Measurements from ENCODE around the gene WNT10A.
A peak's percentile ranks its signal among the peaks of the same experiment; 100 is the strongest.
"Not testable (repeated sequence)": the region's sequence is repeated elsewhere in the genome, so short reads cannot be mapped to it uniquely, and the experiment has no call there.

Gene WNT10A

DNA sequence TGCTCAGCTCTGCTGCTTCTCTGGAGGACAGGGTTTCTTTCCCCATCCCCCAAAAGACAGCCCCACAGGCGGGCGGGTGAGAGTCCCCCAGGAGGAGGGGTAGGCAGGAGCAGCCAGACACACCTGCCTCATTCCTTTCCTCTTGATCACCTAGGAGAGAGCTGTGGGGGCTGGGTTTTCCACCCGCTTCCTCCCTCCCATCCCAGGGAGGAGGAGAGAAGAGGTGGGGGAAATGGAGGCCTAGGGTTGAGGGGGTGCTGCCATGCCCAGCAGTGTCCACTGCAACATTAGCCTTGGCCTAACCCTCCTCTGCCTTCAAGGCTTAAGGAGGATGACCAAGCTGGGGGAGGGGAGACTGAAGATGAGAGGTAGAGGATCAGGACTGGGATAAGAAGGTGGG is 14.7 kb downstream of the WNT10A start:
- DNase-seq, result no peak

DNA sequence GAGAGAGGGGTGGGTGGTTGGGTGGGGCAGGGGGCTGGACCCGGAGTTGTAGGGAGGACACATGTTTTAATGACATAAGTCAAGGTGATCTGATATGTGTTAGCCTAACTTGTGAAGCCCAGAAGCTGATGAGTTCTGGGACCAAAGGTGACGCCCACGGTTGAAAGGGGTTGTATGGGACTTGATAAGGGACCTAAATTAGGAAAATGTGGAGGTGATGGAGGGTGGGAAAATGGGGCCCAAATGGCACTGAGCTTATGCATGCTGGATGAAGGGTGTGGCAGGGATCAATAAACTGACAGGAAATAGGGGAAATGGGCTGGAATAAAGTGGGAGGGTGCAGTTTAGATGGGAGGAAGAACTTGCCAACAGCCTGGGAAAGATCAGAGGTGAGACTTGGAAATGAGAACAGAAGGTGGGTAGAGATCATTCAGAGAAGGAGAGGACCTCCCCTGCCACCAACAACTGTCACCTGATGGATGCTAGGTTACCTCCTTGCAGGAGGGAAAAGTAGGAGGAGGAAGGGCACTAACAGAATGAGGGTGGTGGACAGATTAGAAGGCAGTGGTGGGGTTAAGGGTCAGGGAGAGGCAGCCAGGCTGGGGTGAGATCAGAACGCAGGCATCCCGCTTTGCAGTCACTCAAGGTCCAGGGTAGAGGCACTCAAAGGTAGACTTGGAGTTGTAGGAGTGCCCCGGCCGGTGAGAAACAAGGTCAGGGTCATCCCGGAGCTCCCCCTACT is 15.3 kb downstream of the WNT10A start:
- DNase-seq, result no peak

DNA sequence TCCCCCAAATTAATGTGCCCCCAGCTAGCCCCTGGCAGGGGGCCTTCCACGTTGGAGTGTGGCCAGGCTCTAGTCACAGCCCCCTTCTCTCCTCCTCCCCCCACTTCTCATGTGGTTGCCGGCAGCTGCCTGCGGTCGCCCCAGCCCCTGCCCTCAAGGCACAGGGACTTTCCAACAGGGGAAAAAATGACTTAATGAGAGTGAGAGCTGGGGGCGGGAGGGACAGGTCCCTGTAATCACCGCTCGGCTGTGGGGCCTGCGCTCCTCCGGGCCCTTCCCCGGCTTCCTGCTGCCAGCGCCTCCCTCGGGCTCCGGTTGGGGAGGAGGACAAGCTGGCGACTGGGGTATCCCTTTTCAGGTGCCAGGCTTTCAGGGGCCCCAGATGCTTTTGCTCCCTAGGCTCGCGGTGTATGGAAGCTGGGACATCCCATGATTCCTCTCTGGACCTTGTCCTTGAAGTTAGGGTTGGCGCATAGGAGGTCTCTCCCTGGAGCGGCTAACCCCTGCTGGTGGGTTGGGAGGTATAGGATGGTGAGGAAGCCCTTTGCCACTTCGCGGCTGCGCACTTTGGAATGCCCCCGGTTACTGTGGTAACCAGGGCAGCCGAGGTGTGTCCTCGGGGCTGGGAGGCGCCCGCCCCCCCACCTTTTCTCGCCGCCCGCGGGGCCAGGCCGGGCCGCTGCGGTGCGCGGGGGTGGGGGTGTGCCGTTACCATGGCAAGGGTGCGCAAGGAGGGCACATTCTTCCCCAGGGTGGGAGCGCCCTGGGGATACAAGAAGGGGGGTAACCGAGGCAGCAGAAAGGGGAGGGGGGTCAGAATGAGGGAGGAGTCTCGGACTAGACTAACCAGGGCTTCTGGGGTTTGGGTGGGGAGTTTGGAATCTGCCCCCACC is 16.1 kb downstream of the WNT10A start:
- no peak for DNase-seq

DNA sequence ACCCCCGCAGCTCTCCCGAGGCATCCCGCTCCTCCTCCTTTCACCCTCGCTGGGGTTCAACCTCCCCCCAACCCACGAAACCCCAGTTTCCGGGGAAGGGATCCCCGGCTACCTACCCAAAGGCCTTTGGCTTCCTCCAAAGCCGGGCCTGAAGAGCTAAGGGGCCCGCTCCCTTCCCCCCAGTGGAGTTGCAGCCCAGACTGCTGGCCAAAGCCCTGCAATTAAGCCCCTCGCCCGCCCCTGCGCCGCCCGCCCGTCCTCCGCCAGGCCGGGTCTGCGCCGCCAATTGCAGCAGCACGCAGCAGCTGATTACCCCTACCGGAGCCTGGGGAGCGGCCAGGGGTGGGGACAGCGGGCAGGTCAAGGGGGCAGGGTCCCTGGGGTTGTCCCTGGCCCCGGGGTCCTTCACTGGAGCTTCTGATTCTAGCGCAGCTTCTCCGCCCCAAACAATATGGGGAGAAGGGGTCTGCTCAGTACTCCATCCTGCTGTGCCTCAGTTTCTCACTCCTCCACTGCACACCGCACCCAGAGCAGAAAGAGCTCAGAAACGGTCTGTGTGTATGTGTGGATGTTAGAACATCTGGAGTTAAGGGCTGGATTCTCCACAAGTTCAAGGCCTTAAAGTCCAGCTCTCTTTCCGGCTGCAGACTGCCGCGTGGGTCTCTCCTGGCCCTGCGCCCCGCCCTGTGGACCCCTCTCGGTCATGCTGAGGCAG is 16.9 kb downstream of the WNT10A start:
- DNase-seq, result no peak

DNA sequence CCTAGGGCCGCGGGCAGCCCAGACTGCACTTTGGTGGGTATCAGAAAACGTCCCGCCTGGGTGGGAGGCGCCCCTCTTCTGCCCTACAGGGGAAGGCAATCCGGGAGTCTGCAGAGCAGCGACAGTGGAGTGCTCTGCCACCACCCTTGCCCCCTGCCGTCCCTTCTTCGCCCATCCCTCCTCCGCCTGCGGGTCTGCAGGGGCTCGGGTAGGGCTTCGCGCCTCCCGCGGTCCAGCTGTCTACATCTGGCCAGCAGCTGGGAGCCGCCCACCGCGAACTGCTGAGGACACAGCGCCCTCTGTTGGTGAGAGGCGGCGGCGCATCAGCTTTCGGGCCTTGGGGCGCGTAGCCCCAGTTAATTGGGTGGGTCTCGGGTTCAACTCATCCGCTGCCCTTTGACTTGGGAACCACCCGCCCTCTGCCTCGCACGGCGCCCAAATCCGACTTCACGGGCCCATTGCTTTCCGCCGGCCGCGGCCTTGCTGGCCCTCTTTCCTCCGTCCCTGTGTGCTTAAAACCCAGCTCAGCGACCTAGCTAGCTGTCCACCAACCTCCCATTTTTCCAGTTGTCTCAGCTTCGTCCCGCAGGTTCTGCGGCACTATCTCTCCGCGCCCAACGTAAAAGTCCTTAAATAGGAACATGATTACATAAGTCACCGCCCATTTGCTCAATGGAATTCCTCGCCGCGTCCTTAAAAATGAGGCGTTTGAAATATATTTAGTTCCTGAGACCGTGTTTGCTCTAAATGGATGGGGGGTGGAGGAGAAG is 17.6 kb downstream of the WNT10A start:
- DNase-seq, result peak in 1 of 2 experiments; percentile 19

DNA sequence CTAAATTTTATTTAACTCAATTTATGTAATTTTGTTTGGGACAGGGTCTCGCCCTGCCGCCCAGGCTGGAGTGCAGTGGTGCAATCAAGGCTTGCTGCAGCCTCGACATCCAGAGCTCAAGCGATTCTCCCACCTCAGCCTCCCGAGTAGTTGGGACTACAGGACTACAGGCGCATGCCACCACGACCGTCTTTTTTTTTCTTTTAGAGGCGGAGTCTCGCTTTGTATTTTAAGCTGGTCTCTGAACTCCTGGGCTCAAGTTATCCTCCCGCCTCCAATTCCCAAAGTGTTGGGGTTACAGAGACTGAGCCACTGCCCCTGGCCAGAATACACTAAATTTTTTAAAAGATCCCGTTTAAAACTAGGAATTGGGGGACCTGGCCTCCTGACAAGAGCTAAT is 18.5 kb downstream of the WNT10A start:
- DNase-seq, result no peak

DNA sequence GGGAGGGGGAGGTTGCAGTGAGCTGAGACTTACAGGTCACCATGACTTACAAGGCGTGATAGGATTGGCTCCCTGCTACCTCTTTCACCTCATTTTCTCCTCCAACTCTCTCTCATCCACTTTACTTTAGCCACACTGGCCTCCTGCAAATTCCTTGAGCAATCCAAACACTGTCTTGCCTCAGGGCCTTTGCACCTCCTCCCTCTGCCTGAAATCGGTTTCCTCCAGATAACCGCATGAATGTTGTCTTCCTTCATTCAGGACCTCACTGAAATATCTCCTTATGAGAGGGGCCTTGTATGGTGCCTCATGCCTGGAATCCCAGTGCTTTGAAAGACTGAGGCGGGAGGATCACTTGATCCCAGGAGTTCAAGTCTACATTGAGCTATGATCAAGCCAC is 21.8 kb downstream of the WNT10A start:
- DNase-seq, result no peak

DNA sequence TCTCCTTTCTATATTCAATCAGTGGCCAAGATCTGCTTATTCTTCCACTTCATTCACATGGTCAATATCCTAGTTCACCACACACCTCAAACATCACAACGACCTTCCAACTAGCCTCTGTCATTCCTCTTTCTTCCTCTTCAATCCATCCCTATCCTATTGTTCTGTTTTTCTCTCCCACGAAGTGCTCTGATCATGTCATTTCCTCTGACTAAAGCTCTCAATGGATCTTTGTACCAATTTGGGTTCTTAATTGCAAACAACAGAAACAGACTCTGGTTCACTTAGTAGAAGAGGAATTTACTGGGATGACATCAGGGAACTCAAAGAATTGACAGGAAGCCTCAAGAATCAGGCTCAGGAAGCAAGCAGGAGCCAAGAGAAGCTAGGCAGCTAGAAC is 23.5 kb downstream of the WNT10A start:
- no peak for DNase-seq

DNA sequence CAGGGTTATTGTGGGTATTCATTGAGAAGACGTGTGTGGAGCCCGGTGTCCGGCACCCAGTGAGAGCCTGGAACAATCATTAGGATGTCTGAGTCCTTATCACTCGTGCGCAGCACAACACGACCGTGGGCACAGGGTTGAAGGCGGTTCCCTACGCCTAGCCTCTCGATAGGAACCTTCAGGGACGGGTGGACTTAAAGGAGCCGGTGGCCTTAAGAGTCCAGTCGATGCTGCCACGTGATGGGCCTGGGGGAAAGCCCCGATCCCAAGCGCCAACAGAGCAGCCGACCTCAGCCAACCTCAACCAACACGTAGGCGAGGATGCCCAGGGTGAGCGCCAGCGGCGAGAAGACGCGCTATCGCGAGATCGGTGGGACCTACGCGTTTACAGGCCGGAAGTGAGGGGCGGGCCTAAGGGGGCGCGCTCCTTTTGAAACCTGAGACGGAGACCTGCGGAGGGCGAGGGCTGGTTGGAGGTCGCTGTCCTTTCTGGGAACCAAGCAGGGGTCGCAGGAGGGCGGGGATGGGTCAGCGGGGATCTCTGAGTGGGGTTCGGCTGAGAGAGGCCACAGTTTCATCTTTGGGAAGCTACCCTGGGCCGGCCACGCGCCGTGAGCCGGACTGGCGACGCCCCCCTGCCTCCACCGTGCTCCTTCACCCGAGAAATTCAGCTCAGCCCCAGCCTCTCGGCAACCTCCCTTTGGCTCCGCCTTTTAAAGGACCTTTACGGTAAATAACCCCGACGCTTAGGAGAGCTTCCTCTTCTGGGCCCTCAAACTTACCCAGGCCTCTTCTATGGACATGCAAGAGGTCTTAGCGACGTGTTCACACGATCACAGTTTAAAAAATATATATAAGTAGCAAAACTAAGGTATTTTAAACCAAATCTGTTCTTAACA is 28.3 kb downstream of the WNT10A start:
- DNase-seq, result no peak

DNA sequence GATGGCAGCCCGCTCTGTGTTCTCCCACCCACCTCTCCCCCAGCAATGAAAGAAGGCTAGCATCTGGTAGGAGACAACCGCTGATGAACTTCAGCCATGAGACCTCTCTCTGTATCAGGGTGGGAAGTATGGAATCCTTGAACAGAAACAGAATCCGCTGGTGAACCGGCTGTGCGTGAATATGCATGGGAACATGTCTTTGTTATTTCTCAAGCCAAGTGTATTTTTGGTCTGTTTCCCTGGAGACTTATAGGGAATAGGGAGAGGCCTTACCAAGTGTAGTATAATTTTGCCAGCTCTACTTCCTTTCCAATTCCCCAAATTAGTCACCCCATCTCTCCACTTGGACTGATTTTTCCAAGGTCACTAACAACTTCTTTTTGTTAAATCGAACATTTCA is 30.1 kb downstream of the WNT10A start:
- no peak for DNase-seq

DNA sequence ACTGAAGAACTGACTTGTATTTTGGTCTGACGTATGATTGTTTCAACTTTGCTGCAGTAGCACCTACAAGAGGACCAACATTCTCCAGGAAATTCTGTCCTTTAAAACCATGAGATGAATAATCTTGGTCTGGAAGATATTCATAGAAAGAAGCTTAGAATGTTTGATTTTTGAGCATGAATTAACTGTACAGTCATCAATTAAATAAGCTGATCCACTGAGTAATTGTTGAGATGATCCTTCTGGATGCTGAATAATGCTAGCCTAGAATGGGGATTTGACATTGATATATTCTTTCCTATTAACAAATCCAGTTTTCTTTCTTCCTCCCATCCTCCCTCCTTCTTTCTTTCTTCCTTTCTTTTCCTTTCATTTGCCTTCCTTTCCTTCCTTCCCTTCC is 39.9 kb downstream of the WNT10A start:
- DNase-seq, result no peak

DNA sequence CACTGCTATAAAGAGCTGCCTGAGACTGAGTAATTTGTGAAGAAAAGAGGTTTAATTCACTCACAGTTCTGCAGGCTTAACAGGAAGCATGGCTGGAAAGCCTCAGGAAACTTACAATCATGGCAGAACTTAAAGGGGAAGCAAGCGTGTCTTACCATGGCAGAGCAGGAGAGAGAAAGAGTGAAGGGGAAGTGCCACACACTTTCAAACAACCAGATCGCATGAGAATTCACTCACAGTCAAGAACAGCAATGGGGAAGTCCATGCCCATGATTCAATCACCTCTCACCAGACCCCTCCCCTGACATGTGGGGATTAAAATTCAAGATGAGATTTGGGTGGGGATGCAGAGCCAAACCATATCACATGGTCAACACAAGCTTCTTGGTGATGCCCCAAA is 44.1 kb downstream of the WNT10A start:
- no peak for DNase-seq

DNA sequence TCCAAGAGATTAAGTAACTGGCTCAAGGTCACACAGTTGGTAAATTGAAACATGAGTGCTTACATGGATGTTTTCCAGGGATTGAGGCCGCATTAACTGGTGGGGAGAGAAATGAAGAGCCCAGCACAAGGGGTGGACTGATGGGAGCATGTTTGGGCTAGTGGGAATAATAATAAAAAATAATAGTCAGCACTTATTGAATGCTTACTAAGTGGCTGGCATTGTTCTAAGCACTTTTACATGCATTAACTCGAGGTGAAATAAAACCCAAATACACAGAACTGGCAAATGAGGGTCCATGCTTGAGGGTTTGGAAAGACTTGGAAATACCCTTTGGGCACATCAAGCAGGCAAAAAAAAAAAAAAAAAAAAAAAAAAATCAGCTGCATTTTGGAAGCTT is 44.8 kb downstream of the WNT10A start:
- DNase-seq, result no peak

DNA sequence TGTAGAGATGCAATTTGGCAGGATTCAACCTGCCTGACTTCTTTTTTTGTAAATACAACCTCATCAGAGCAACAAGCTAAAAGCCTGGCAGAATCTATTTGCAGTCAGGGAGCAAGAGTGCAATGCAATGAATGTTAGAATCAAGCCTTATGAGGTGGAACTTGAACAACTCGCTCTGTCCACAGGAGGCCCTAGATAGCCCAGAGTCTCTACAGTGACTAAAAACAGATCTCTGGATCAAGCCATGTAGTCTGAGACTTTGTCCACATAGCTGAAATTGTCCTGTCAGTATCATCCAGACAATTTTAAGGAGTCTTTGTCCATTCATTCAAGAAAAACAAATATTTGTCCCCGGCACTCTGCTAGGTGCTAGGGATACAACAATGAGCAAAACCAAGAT is 46.8 kb downstream of the WNT10A start:
- no peak for DNase-seq

DNA sequence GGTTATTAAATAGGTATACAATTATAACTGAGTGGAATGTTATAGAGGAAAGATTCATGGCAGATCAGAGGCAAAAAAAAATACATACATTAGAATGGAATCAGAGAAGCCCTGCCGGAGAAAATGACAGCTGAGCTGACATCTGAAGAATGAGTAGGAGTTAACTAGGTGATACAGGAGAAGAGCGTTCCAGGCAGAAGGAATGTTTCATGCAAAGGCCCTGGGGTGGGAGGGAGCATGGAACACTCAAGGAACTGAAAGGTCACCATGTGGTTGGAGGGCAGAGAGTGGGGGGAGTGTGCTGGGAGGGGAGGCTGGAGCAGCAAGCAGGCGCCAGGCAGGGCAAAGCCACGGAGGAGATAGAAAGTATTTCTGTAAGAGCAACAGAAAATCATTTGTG is 47.2 kb downstream of the WNT10A start:
- no peak for DNase-seq

DNA sequence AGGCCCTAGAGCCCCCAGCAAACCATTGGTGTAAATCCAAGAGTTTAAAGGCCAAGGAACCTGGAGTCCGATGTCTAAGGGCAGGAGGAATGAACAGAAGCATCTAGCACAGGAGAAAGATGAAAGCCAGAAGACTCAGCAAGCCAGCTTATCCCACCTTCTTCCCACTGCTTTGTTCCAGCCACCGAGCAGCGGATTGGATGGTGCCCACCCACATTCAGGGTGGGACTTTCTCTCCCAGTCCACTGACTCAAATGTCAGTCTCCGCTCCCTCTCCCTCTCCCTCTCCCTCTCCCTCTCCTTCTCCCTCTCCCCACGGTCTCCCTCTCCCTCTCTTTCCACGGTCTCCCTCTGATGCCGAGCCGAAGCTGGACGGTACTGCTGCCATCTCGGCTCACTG is 49.8 kb downstream of the WNT10A start:
- DNase-seq, result not testable (repeated sequence)

DNA sequence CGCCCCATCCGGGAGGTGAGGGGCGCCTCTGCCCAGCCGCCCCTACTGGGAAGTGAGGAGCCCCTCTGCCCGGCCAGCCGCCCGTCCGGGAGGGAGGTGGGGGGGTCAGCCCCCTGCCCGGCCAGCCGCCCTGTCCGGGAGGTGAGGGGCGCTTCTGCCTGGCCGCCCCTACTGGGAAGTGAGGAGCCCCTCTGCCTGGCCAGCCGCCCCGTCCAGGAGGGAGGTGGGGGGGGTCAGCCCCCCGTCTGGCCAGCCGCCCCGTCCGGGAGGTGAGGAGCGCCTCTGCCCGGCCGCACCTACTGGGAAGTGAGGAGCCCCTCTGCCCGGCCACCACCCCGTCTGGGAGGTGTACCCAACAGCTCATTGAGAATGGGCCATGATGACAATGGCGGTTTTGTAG is 51.1 kb downstream of the WNT10A start:
- DNase-seq, result not testable (repeated sequence)
